Neural cell (in vitro differentiated cells): Measurements from ENCODE around the gene NASP. TPM values are rescaled to one million over a fixed set of nuclear protein-coding genes. Genes with fewer than 3 reads are reported as not detected.

Source experiments
- H2AFZ ChIP-seq: fragments of 200-600, 300-800 bp; sonication (generic), shearing (Covaris generic); 2 replicates; pipeline ENCODE4 v1.6.0; 2014; ENCODE audit warnings: low read depth, mild to moderate bottlenecking, antibody characterized with exemption, low read length, moderate library complexity
- H3F3A ChIP-seq: fragments of 200-600 bp; shearing (Covaris generic); 2 replicates; pipeline ENCODE4 v1.6.1; 2016; ENCODE audit warnings: mild to moderate bottlenecking, moderate library complexity, mixed read lengths, antibody characterized with exemption, low read length; ENCODE audit not compliant: insufficient read depth, poor library complexity, severe bottlenecking
- H3K27ac ChIP-seq: fragments of 200-600, 300-800 bp; sonication (generic), shearing (Covaris generic); 2 replicates; pipeline ENCODE4 v1.5.1; 2014; ENCODE audit warnings: mild to moderate bottlenecking, low read length, moderate library complexity
- H3K27me3 ChIP-seq: fragments of 300-800, 200-600 bp; sonication (generic), shearing (Covaris generic); 2 replicates; pipeline ENCODE4 v1.6.0; 2014; ENCODE audit warnings: mild to moderate bottlenecking, low read depth, low read length, moderate library complexity; ENCODE audit not compliant: insufficient read depth
- H3K36me3 ChIP-seq: fragments of 300-800, 200-600 bp; sonication (generic), shearing (Covaris generic); 2 replicates; pipeline ENCODE4 v1.5.1; 2014; ENCODE audit warnings: mild to moderate bottlenecking, antibody characterized with exemption, low read length, moderate library complexity; ENCODE audit not compliant: insufficient read depth
- H3K4me2 ChIP-seq: fragments of 300-800, 200-600 bp; sonication (generic), shearing (Covaris generic); 2 replicates; pipeline ENCODE4 v1.6.0; 2014; ENCODE audit warnings: mild to moderate bottlenecking, low read length
- H3K4me3 ChIP-seq: fragments of 300-800, 200-600 bp; sonication (generic), shearing (Covaris generic); 2 replicates; pipeline ENCODE4 v1.5.1; 2014; ENCODE audit warnings: mild to moderate bottlenecking, low read length, moderate library complexity
- H3K79me2 ChIP-seq: fragments of 200-600 bp; shearing (Covaris generic); replicated peaks from 2 replicates; pipeline ENCODE4 v1.6.0; 2014; ENCODE audit warnings: mild to moderate bottlenecking, low read length, moderate library complexity; ENCODE audit not compliant: insufficient read depth
- H3K9ac ChIP-seq: fragments of 300-800, 200-600 bp; sonication (generic), shearing (Covaris generic); 2 replicates; pipeline ENCODE4 v1.6.1; 2016; ENCODE audit warnings: mild to moderate bottlenecking, low read length, mixed read lengths
- H3K9me2 ChIP-seq: fragments of 200-600 bp; shearing (Covaris generic); 2 replicates; pipeline ENCODE4 v1.6.1; 2016; ENCODE audit warnings: mild to moderate bottlenecking, low read length, mixed read lengths; ENCODE audit not compliant: insufficient read depth
- H3K9me3 ChIP-seq: fragments of 200-600, 300-800 bp; sonication (generic), shearing (Covaris generic); 2 replicates; pipeline ENCODE4 v1.6.1; 2016; ENCODE audit warnings: mild to moderate bottlenecking, mixed run types, low read length, moderate library complexity, mixed read lengths
- H4K20me1 ChIP-seq: fragments of 200-600 bp; shearing (Covaris generic); 2 replicates; pipeline ENCODE4 v1.6.1; 2016; ENCODE audit warnings: mild to moderate bottlenecking, mixed run types; ENCODE audit not compliant: insufficient read depth
- CTCF ChIP-seq: fragments of 450-650 bp; IDR thresholded peaks from 2 replicates; pipeline ENCODE4 v1.5.1; 2014; ENCODE audit warnings: antibody characterized with exemption, mild to moderate bottlenecking, moderate library complexity; ENCODE audit not compliant: poor library complexity, severe bottlenecking
- EP300 ChIP-seq: fragments of 450-650 bp; conservative IDR thresholded peaks from 2 replicates; pipeline ENCODE4 v1.6.1; 2014; ENCODE audit warnings: antibody characterized with exemption, mild to moderate bottlenecking, moderate library complexity; ENCODE audit not compliant: poor library complexity, severe bottlenecking
- EZH2 ChIP-seq: fragments of 200-600, 300-800 bp; shearing (Covaris generic), sonication (generic); IDR thresholded peaks from 2 replicates; pipeline ENCODE4 v1.6.1; 2014; ENCODE audit warnings: antibody characterized with exemption, low read length, borderline replicate concordance, mild to moderate bottlenecking; ENCODE audit not compliant: insufficient read depth, poor library complexity, severe bottlenecking
- MXI1 ChIP-seq: fragments of 450-650 bp; conservative IDR thresholded peaks from 2 replicates; pipeline ENCODE4 v1.6.1; 2014; ENCODE audit warnings: antibody characterized with exemption, mild to moderate bottlenecking; ENCODE audit not compliant: poor library complexity, severe bottlenecking
- POLR2AphosphoS5 ChIP-seq: IDR thresholded peaks from 2 replicates; pipeline ENCODE4 v1.6.1; 2012
- RAD21 ChIP-seq: fragments of 450-650 bp; conservative IDR thresholded peaks from 2 replicates; pipeline ENCODE4 v1.6.1; 2014; ENCODE audit warnings: antibody characterized with exemption, mild to moderate bottlenecking, moderate library complexity
- REST ChIP-seq: IDR thresholded peaks from 2 replicates; pipeline ENCODE4 v1.6.1; 2012; ENCODE audit warnings: borderline replicate concordance
- SMC3 ChIP-seq: fragments of 450-650 bp; conservative IDR thresholded peaks from 2 replicates; pipeline ENCODE4 v1.6.1; 2014; ENCODE audit warnings: antibody characterized with exemption, mild to moderate bottlenecking, moderate library complexity; ENCODE audit not compliant: poor library complexity
- TAF1 ChIP-seq: IDR thresholded peaks from 2 replicates; pipeline ENCODE4 v1.6.1; 2012; ENCODE audit warnings: low read depth
- polyA plus RNA-seq: library from polyadenylated mRNA; depleted of rRNA; stranded (reverse); fragments of >200 nt; gene quantifications from 2 replicates; pipeline ENCODE4 v1.2.3, GENCODE V29; 2014

The NASP gene
- polyA plus RNA-seq, 1 donor from 2014 or later: 177 TPM

DNA sequence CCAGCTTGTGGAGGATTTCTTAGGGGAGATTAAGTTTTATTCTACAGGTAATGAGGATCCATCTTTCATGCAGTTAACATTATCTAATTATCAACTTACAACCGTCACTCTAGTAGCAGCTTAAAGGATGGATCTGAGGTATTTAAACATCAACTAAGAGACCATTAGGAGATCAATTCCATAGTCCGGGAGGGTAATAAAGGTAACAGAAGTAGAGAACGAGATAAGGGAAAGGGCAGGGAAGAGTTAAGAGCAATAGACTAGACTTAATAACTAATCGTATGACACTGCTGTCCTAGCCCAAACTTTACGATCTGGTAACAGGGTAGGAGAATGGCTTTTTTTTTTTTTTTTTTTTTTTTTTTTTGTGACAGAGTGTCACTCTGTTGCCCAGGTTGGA lies 59.5 kb downstream of the NASP start:
- TF ChIP-seq REST: no peak
- no peak for TF ChIP-seq EZH2
- TF ChIP-seq POLR2AphosphoS5: no peak
- no peak for TF ChIP-seq EP300
- TF ChIP-seq MXI1: no peak
- TF ChIP-seq CTCF: no peak

GRCh38 chr1:45643978-45644377 lies 60.1 kb downstream of the NASP start:
- H3K4me2 ChIP-seq: no peak overlapping the region
- no peak overlapping the region for H3K4me3 ChIP-seq
- TF ChIP-seq SMC3 (no peak), RAD21 (no peak), EP300 (no peak), TAF1 (no peak), CTCF (no peak), POLR2AphosphoS5 (no peak), EZH2 (no peak), REST (no peak), MXI1 (no peak)
- no peaks in the 10 kb centered on the region for H3F3A ChIP-seq
- no peaks in the 10 kb centered on the region for H3K79me2 ChIP-seq
- no peaks in the 10 kb centered on the region for H4K20me1 ChIP-seq
- H3K27me3 ChIP-seq: no peaks in the 10 kb centered on the region
- H2AFZ ChIP-seq: no peak overlapping the region
- H3K9ac ChIP-seq: no peak overlapping the region
- H3K9me3 ChIP-seq: no peaks in the 10 kb centered on the region
- H3K36me3 ChIP-seq: no peaks in the 10 kb centered on the region
- H3K9me2 ChIP-seq: no peaks in the 10 kb centered on the region
- no peak overlapping the region for H3K27ac ChIP-seq

More for the DNA sequence above, 59.5 kb downstream of the NASP start:
- Histone ChIP-seq H3K27me3 (no peaks in the 10 kb centered on the region), H3K9me3 (no peaks in the 10 kb centered on the region), H2AFZ (no peak overlapping the region), H3K36me3 (no peaks in the 10 kb centered on the region), H3K4me3 (no peak overlapping the region), H3K27ac (no peak overlapping the region), H3K9me2 (no peaks in the 10 kb centered on the region), H4K20me1 (no peaks in the 10 kb centered on the region), H3K79me2 (no peaks in the 10 kb centered on the region), H3F3A (no peaks in the 10 kb centered on the region), H3K9ac (no peak overlapping the region), H3K4me2 (no peak overlapping the region)
